ENCODE results near the gene IL17RE.
"Not testable (repeated sequence)": the region's sequence is repeated elsewhere in the genome, so short reads cannot be mapped to it uniquely, and the experiment has no call there.

IL17RE gene

DNA sequence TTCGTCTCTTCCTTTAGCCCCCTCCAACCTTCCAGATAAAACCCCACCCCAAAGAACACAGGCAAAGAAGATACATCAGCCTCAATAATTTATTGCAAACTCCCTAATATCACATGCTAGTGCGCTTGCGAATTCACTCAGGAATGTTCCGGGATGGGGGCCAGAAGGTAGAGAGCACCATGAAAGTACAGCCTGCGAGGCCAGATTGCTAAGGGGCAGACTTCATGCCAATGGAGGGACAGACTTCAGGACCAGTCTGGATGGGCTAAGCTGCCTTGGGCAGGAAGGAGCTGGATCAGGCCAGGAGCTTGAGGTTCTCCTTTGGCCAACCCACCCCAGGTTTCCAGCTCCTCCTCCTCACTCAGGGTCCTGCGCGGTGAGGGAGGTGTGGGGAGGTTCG is 36.0 kb upstream of the IL17RE start:
- no peak overlapping the region for H3K4me3 ChIP-seq (ENCODE audit: low read depth, low read length)
- peaks cover 6% of the 10 kb centered on the region for H3K27me3 ChIP-seq (ENCODE audit: control insufficient read depth, insufficient read depth, low read length)
- no peaks in the 10 kb centered on the region for H3K9me3 ChIP-seq (ENCODE audit: control insufficient read depth, insufficient read depth, low read depth, low read length)
- H3K9ac ChIP-seq (ENCODE audit: low read length) = no peak overlapping the region
- H3K4me1 ChIP-seq (ENCODE audit: control insufficient read depth, insufficient read depth, low read length) = peaks cover 9% of the 10 kb centered on the region
- no peak overlapping the region for H3K27ac ChIP-seq (ENCODE audit: low read depth, low read length)
- H3K36me3 ChIP-seq (ENCODE audit: control insufficient read depth, insufficient read depth, low read length) = no peaks in the 10 kb centered on the region

GRCh38 chr3:9867106-9867505 is 35.5 kb upstream of the IL17RE start:
- H3K27me3 ChIP-seq (ENCODE audit: control insufficient read depth, insufficient read depth, low read length) = peaks cover 4% of the 10 kb centered on the region
- H3K9me3 ChIP-seq (ENCODE audit: control insufficient read depth, insufficient read depth, low read depth, low read length) = no peaks in the 10 kb centered on the region
- no peaks in the 10 kb centered on the region for H3K36me3 ChIP-seq (ENCODE audit: control insufficient read depth, insufficient read depth, low read length)
- H3K9ac ChIP-seq (ENCODE audit: low read length) = no peak overlapping the region
- H3K27ac ChIP-seq (ENCODE audit: low read depth, low read length) = no peak overlapping the region
- peaks cover 5% of the 10 kb centered on the region; the same call in 1 of the 2 replicates for H3K4me1 ChIP-seq (ENCODE audit: control insufficient read depth, insufficient read depth, low read length)
- no peak overlapping the region for H3K4me3 ChIP-seq (ENCODE audit: low read depth, low read length)

DNA sequence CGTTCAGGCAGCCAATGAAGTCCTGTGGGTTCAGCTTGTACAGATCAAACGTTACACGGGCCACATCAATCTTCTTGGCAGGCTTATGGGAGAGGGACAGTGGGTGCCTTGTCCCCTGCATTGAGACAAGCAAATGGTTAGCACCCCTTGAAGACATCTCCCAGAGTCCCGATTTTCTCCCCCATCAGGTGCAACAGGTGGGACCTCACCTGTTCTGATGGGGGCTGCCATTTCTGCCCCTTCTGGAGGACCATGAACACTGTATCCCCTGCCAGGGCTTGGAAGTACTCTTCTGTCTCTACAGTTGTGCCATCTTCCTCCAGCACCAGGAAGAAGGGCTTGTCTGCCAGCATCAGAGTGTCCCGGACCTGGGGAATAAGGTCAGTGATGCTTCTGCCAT is 32.7 kb upstream of the IL17RE start:
- Histone ChIP-seq H3K4me1 (ENCODE audit: control insufficient read depth, insufficient read depth, low read length) (no peaks in the 10 kb centered on the region), H3K27me3 (ENCODE audit: control insufficient read depth, insufficient read depth, low read length) (no peaks in the 10 kb centered on the region), H3K4me3 (ENCODE audit: low read depth, low read length) (no peak overlapping the region), H3K9me3 (ENCODE audit: control insufficient read depth, insufficient read depth, low read depth, low read length) (no peaks in the 10 kb centered on the region), H3K27ac (ENCODE audit: low read depth, low read length) (no peak overlapping the region), H3K36me3 (ENCODE audit: control insufficient read depth, insufficient read depth, low read length) (no peaks in the 10 kb centered on the region), H3K9ac (ENCODE audit: low read length) (no peak overlapping the region)

GRCh38 chr3:9870978-9871377 is 31.7 kb upstream of the IL17RE start:
- H3K4me3 ChIP-seq (ENCODE audit: low read depth, low read length) = no peak overlapping the region
- H3K9me3 ChIP-seq (ENCODE audit: control insufficient read depth, insufficient read depth, low read depth, low read length) = no peaks in the 10 kb centered on the region
- no peak overlapping the region for H3K9ac ChIP-seq (ENCODE audit: low read length)
- no peak overlapping the region for H3K27ac ChIP-seq (ENCODE audit: low read depth, low read length)
- no peaks in the 10 kb centered on the region for H3K36me3 ChIP-seq (ENCODE audit: control insufficient read depth, insufficient read depth, low read length)
- no peaks in the 10 kb centered on the region for H3K27me3 ChIP-seq (ENCODE audit: control insufficient read depth, insufficient read depth, low read length)
- H3K4me1 ChIP-seq (ENCODE audit: control insufficient read depth, insufficient read depth, low read length) = no peaks in the 10 kb centered on the region

GRCh38 chr3:9872067-9872466 is 30.6 kb upstream of the IL17RE start:
- not testable (repeated sequence) for H3K4me1 ChIP-seq (ENCODE audit: control insufficient read depth, insufficient read depth, low read length); H3K9ac ChIP-seq (ENCODE audit: low read length); H3K27ac ChIP-seq (ENCODE audit: low read depth, low read length); H3K9me3 ChIP-seq (ENCODE audit: control insufficient read depth, insufficient read depth, low read depth, low read length); H3K27me3 ChIP-seq (ENCODE audit: control insufficient read depth, insufficient read depth, low read length); H3K36me3 ChIP-seq (ENCODE audit: control insufficient read depth, insufficient read depth, low read length); H3K4me3 ChIP-seq (ENCODE audit: low read depth, low read length)

GRCh38 chr3:9875448-9875847 is 27.2 kb upstream of the IL17RE start:
- Histone ChIP-seq H3K27me3 (ENCODE audit: control insufficient read depth, insufficient read depth, low read length) (no peaks in the 10 kb centered on the region), H3K9ac (ENCODE audit: low read length) (no peak overlapping the region), H3K9me3 (ENCODE audit: control insufficient read depth, insufficient read depth, low read depth, low read length) (no peaks in the 10 kb centered on the region), H3K4me1 (ENCODE audit: control insufficient read depth, insufficient read depth, low read length) (peaks cover 11% of the 10 kb centered on the region), H3K27ac (ENCODE audit: low read depth, low read length) (no peak overlapping the region), H3K36me3 (ENCODE audit: control insufficient read depth, insufficient read depth, low read length) (no peaks in the 10 kb centered on the region), H3K4me3 (ENCODE audit: low read depth, low read length) (no peak overlapping the region)

DNA sequence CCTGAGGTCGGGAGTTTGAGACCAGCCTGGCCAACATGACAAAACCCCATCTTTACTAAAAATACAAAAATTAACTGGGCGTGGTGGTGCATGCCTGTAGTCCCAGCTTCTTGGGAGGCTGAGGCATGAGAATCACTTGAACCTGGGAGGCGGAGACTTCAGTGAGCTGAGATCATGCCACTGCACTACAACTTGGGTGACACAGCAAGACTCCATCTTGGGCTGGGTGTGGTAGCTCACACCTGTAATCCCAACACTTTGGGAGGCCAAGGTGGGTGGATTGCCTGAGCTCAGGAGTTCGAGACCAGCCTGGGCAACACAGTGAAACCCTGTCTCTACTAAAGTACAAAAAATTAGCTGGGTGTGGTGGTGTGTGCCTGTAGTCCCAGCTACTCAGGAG is 26.4 kb upstream of the IL17RE start:
- H3K36me3 ChIP-seq (ENCODE audit: control insufficient read depth, insufficient read depth, low read length); H3K27me3 ChIP-seq (ENCODE audit: control insufficient read depth, insufficient read depth, low read length): not testable (repeated sequence)
- peaks cover 11% of the 10 kb centered on the region for H3K4me1 ChIP-seq (ENCODE audit: control insufficient read depth, insufficient read depth, low read length)

DNA sequence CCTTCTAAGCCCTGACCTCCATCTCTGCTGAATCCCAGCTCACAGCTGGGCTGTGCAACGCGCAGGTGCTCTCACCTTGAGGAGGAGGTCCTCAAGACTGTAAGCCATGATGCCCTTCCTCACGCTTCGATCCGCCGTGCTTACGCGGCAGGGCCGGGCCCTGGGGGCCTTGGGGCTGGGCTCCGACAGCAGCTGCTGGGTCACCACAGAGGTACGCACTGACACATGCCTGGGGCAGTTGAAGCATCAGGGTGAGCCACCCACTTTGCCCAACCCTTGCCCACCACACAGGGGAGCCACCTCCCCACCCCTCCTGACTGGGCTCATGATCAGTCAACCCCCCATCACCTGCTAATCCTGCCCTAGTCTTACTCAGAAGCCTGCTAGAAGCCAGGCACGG is 25.7 kb upstream of the IL17RE start:
- H3K27me3 ChIP-seq (ENCODE audit: control insufficient read depth, insufficient read depth, low read length) = no peaks in the 10 kb centered on the region
- no peaks in the 10 kb centered on the region for H3K9me3 ChIP-seq (ENCODE audit: control insufficient read depth, insufficient read depth, low read depth, low read length)
- peaks cover 11% of the 10 kb centered on the region for H3K4me1 ChIP-seq (ENCODE audit: control insufficient read depth, insufficient read depth, low read length)

More for the DNA sequence above, 26.4 kb upstream of the IL17RE start:
- not testable (repeated sequence) for H3K9ac ChIP-seq (ENCODE audit: low read length); H3K9me3 ChIP-seq (ENCODE audit: control insufficient read depth, insufficient read depth, low read depth, low read length); H3K4me3 ChIP-seq (ENCODE audit: low read depth, low read length); H3K27ac ChIP-seq (ENCODE audit: low read depth, low read length)

DNA sequence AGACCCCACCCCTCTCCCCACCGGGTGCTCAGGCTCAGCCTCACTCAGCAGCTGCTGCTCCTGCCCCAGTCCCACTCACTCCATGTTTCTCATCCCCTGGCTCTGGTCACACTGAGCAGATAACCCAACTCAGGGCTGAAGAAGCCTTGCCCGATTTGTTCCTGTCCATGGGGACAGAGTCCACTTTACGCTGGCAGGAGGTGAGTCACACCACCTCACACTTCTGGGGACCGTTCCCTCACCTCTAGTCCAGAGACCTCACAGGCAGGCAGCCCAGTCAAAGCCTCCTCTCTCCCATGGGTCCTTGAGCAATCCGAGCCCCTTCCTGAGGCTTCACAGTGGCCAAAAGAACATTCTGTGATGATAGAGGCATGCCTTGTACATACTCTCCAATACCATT is 23.9 kb upstream of the IL17RE start:
- H3K9me3 ChIP-seq (ENCODE audit: control insufficient read depth, insufficient read depth, low read depth, low read length) = no peaks in the 10 kb centered on the region
- no peak overlapping the region for H3K9ac ChIP-seq (ENCODE audit: low read length)
- H3K4me3 ChIP-seq (ENCODE audit: low read depth, low read length) = no peak overlapping the region
- peaks cover 14% of the 10 kb centered on the region for H3K4me1 ChIP-seq (ENCODE audit: control insufficient read depth, insufficient read depth, low read length)
- no peaks in the 10 kb centered on the region for H3K27me3 ChIP-seq (ENCODE audit: control insufficient read depth, insufficient read depth, low read length)
- no peak overlapping the region for H3K27ac ChIP-seq (ENCODE audit: low read depth, low read length)
- H3K36me3 ChIP-seq (ENCODE audit: control insufficient read depth, insufficient read depth, low read length) = no peaks in the 10 kb centered on the region

More for the DNA sequence above, 25.7 kb upstream of the IL17RE start:
- Histone ChIP-seq H3K36me3 (ENCODE audit: control insufficient read depth, insufficient read depth, low read length) (no peaks in the 10 kb centered on the region), H3K4me3 (ENCODE audit: low read depth, low read length) (no peak overlapping the region), H3K27ac (ENCODE audit: low read depth, low read length) (no peak overlapping the region), H3K9ac (ENCODE audit: low read length) (no peak overlapping the region)

DNA sequence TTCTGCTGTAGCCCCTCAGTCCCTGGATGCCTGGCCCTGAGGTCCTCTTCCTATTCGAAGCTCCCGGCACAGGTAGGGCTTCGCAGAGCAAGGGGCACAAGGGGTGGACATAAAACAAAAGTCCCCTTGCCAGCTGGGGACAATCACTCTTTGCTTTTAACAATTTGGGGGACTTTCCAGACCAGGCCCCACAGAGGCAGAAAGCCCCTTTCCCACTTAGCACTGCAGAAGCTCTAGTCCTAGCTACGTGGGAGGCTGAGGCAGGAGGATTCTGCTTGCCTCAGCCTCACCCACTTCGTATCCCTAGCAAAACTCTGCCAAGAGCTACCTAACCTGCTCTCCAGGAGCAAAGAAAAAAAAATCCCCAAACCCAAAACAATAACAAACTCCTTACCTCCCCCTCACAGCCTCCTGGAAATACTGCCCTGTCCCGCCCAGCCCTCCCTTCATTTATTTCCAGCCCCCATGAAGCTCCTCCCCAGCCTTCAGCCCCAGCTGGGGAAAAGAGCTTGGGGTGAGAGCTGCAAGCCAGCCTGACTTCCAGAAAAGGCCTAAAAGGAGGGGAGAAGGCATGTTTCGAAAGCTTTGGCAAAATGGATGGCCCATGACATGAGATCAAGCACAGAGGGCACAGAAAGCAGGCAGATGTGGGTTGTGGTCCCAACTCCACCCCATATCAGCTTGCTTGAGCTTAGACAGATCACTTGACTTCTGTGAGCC is 22.7 kb upstream of the IL17RE start, which contains the start of gene CIDEC:
TSS of gene CIDEC (minus strand) at position 424 of the 720 bp plus-strand sequence. CDS start 1,767 bp downstream, outside the sequence.
- Histone ChIP-seq H3K4me1 (ENCODE audit: control insufficient read depth, insufficient read depth, low read length) (peaks cover 22% of the 10 kb centered on the region), H3K36me3 (ENCODE audit: control insufficient read depth, insufficient read depth, low read length) (no peaks in the 10 kb centered on the region), H3K27me3 (ENCODE audit: control insufficient read depth, insufficient read depth, low read length) (no peaks in the 10 kb centered on the region), H3K27ac (ENCODE audit: low read depth, low read length) (no peak within 1 kb of the TSS), H3K9ac (ENCODE audit: low read length) (no peak within 1 kb of the TSS), H3K9me3 (ENCODE audit: control insufficient read depth, insufficient read depth, low read depth, low read length) (no peaks in the 10 kb centered on the region), H3K4me3 (ENCODE audit: low read depth, low read length) (no peak within 1 kb of the TSS)

DNA sequence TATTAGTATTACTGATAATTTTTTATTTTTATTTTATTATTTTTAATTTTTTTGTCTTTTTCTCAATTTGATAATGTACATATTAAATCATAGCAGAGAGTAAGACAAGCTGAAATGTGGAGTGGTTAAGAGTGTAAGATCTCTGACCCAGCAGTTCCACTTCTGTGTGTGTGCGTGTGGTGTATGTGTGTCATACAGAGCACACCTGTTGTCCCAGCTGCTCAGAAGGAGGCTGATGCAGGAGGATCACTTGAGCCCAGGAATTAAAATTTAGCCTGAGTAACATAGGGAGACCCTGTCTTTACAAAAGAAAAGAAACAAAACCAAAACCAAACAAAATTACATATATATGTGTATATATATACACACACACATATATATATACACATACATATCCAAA is 21.2 kb upstream of the IL17RE start:
- Histone ChIP-seq H3K9me3 (ENCODE audit: control insufficient read depth, insufficient read depth, low read depth, low read length) (no peaks in the 10 kb centered on the region), H3K27ac (ENCODE audit: low read depth, low read length) (no peak overlapping the region), H3K4me3 (ENCODE audit: low read depth, low read length) (no peak overlapping the region), H3K27me3 (ENCODE audit: control insufficient read depth, insufficient read depth, low read length) (no peaks in the 10 kb centered on the region), H3K9ac (ENCODE audit: low read length) (no peak overlapping the region), H3K36me3 (ENCODE audit: control insufficient read depth, insufficient read depth, low read length) (no peaks in the 10 kb centered on the region), H3K4me1 (ENCODE audit: control insufficient read depth, insufficient read depth, low read length) (peaks cover 22% of the 10 kb centered on the region)
